GM23338 (cell line): ENCODE measurements around the gene MRM2. TPM values are rescaled to one million over a fixed set of nuclear protein-coding genes. Genes with fewer than 3 reads are reported as not detected.

Experiments used
- ATAC-seq: fragments of 200-7000 bp; cut with Tn5 transposase; 3 replicates; pipeline ENCODE4 v1.9.1; 2020
- DNase-seq: peaks from one replicate; pipeline ENCODE4 v3.0.0-alpha.2; 2015; ENCODE audit warnings: low spot score
- H2AFZ ChIP-seq: fragments of 200-600 bp; sonication (generic); 2 replicates; pipeline ENCODE4 v1.8.0; 2016; ENCODE audit warnings: antibody characterized with exemption, mild to moderate bottlenecking, moderate library complexity
- H3F3A ChIP-seq: fragments of 200-600 bp; sonication (generic); replicated peaks from 2 replicates; pipeline ENCODE4 v1.8.0; 2017; ENCODE audit warnings: antibody characterized with exemption, mixed run types, low read depth
- H3K27ac ChIP-seq: fragments of 200-600 bp; sonication (generic); 2 replicates; pipeline ENCODE4 v1.6.1; 2016; ENCODE audit warnings: low read depth
- H3K27me3 ChIP-seq: fragments of 200-600 bp; sonication (generic); 2 replicates; pipeline ENCODE4 v1.8.0; 2016; ENCODE audit warnings: mild to moderate bottlenecking, mixed run types, moderate library complexity; ENCODE audit not compliant: insufficient read depth
- H3K36me3 ChIP-seq: fragments of 200-600 bp; sonication (generic); 2 replicates; pipeline ENCODE4 v1.8.0; 2016; ENCODE audit warnings: mild to moderate bottlenecking; ENCODE audit not compliant: insufficient read depth
- H3K4me1 ChIP-seq: fragments of 200-600 bp; sonication (generic); 2 replicates; pipeline ENCODE4 v1.8.0; 2016; ENCODE audit warnings: mild to moderate bottlenecking, moderate library complexity; ENCODE audit not compliant: insufficient read depth
- H3K4me2 ChIP-seq: fragments of 200-600 bp; sonication (generic); 2 replicates; pipeline ENCODE4 v1.7.1; 2017; ENCODE audit warnings: mixed run types
- H3K4me3 ChIP-seq: fragments of 200-600 bp; sonication (generic); 2 replicates; pipeline ENCODE4 v1.6.1; 2016; ENCODE audit warnings: mixed run types
- H3K79me2 ChIP-seq: fragments of 200-600 bp; sonication (generic); replicated peaks from 2 replicates; pipeline ENCODE4 v1.8.0; 2017; ENCODE audit warnings: mild to moderate bottlenecking; ENCODE audit not compliant: insufficient read depth
- H3K9me2 ChIP-seq: fragments of 200-600 bp; sonication (generic); 2 replicates; pipeline ENCODE4 v1.8.0; 2017; ENCODE audit not compliant: insufficient read depth
- H4K20me1 ChIP-seq: fragments of 200-600 bp; sonication (generic); replicated peaks from 2 replicates; pipeline ENCODE4 v1.8.0; 2017; ENCODE audit warnings: mild to moderate bottlenecking; ENCODE audit not compliant: insufficient read depth
- H3K27ac Mint-ChIP-seq: 2 replicates; pipeline ENCODE4 v1.8.0; 2020; ENCODE audit warnings: inconsistent platforms, mild to moderate bottlenecking, moderate library complexity, mixed read lengths
- H3K27me3 Mint-ChIP-seq: 3 replicates; pipeline ENCODE4 v1.8.0; 2022; ENCODE audit warnings: low read depth, mild to moderate bottlenecking, moderate library complexity, mixed read lengths, inconsistent platforms; ENCODE audit not compliant: insufficient read depth, poor library complexity
- H3K36me3 Mint-ChIP-seq: 3 replicates; pipeline ENCODE4 v1.8.0; 2021; ENCODE audit warnings: low read depth, mild to moderate bottlenecking, inconsistent platforms, moderate library complexity, mixed read lengths
- H3K4me1 Mint-ChIP-seq: 3 replicates; pipeline ENCODE4 v1.8.0; 2020; ENCODE audit warnings: mild to moderate bottlenecking, inconsistent platforms, mixed read lengths
- H3K4me3 Mint-ChIP-seq: 3 replicates; pipeline ENCODE4 v1.8.0; 2021; ENCODE audit warnings: moderate library complexity, mild to moderate bottlenecking, inconsistent platforms, mixed read lengths
- H3K9me3 Mint-ChIP-seq: 3 replicates; pipeline ENCODE4 v1.8.0; 2020; ENCODE audit warnings: moderate library complexity, mild to moderate bottlenecking, inconsistent platforms, mixed read lengths
- CREB1 ChIP-seq: fragments of 250-450 bp; sonication (Bioruptor Pico); IDR thresholded peaks from 2 replicates; pipeline ENCODE4 v1.5.0; 2020; ENCODE audit warnings: low read depth, mild to moderate bottlenecking, moderate library complexity
- EZH2 ChIP-seq: fragments of 200-600 bp; sonication (generic); IDR thresholded peaks from one replicate; pipeline ENCODE4 v1.8.0; 2017; ENCODE audit warnings: antibody characterized with exemption, mild to moderate bottlenecking, low read depth; ENCODE audit not compliant: unreplicated experiment
- EZH2phosphoT487 ChIP-seq: fragments of 200-600 bp; sonication (generic); IDR thresholded peaks from one replicate; pipeline ENCODE4 v1.8.1; 2018; ENCODE audit warnings: antibody characterized with exemption; ENCODE audit not compliant: unreplicated experiment
- JUNB ChIP-seq: IDR thresholded peaks from one replicate; pipeline ENCODE4 v1.6.1; 2016; ENCODE audit warnings: antibody characterized with exemption; ENCODE audit not compliant: unreplicated experiment
- NANOG ChIP-seq: IDR thresholded peaks from 2 replicates; pipeline ENCODE4 v1.6.1; 2016; ENCODE audit warnings: antibody characterized with exemption, borderline replicate concordance
- POLR2AphosphoS5 ChIP-seq: IDR thresholded peaks from 2 replicates; pipeline ENCODE4 v1.6.1; 2016; ENCODE audit warnings: antibody characterized with exemption, low read depth
- STAT1 ChIP-seq: IDR thresholded peaks from one replicate; pipeline ENCODE4 v1.6.1; 2016; ENCODE audit warnings: antibody characterized with exemption; ENCODE audit not compliant: unreplicated experiment
- ZNF114 ChIP-seq: fragments of 250-450 bp; sonication (Bioruptor Pico); IDR thresholded peaks from 2 replicates; pipeline ENCODE4 v1.5.0; 2020; ENCODE audit warnings: mild to moderate bottlenecking, moderate library complexity
- ZNF331 ChIP-seq: fragments of 250-450 bp; sonication (Bioruptor Pico); IDR thresholded peaks from 2 replicates; pipeline ENCODE4 v1.5.0; 2020; ENCODE audit warnings: low read depth, mild to moderate bottlenecking, moderate library complexity
- polyA plus RNA-seq: library from polyadenylated mRNA; unstranded; fragments of >200 nt; fragmentation: Nextera tagmentation; extraction: Ambion mirVana; gene quantifications from 2 replicates; pipeline ENCODE4 v1.2.1, GENCODE V29; 2016
- total RNA-seq: library from RNA; depleted of rRNA; stranded (reverse); fragments of >200 nt; shearing (Covaris generic); gene quantifications from 2 replicates; pipeline ENCODE4 v1.2.3, GENCODE V29; 2014
- TF ChIP-seq, protein P1 (sequence below): IDR thresholded peaks from one replicate; pipeline ENCODE4 v1.6.1; 2018; ENCODE audit warnings: antibody characterized with exemption; ENCODE audit not compliant: unreplicated experiment
- TF ChIP-seq, protein P2 (sequence below): fragments of 250-450 bp; sonication (Bioruptor Pico); IDR thresholded peaks from 2 replicates; pipeline ENCODE4 v1.5.0; 2020; ENCODE audit warnings: mild to moderate bottlenecking, moderate library complexity
- TF ChIP-seq, protein P3 (sequence below): IDR thresholded peaks from 2 replicates; pipeline ENCODE4 v1.6.1; 2016; ENCODE audit warnings: antibody characterized with exemption
- TF ChIP-seq, protein P4 (sequence below), 2 experiments: fragments of 200-600 bp in 1 of 2; sonication (generic) in 1 of 2; conservative IDR thresholded peaks; 2 replicates each; pipeline versions ENCODE4 v1.5.1 to v1.6.1; 2016 to 2017; ENCODE audit warnings: antibody characterized with exemption in 2 of 2, low read depth in 2 of 2, mild to moderate bottlenecking in 2 of 2, moderate library complexity in 1 of 2

MRM2 gene
- total and polyA plus RNA-seq, 2 experiments from 2014 or later = 30.0 to 37.8 TPM

DNA sequence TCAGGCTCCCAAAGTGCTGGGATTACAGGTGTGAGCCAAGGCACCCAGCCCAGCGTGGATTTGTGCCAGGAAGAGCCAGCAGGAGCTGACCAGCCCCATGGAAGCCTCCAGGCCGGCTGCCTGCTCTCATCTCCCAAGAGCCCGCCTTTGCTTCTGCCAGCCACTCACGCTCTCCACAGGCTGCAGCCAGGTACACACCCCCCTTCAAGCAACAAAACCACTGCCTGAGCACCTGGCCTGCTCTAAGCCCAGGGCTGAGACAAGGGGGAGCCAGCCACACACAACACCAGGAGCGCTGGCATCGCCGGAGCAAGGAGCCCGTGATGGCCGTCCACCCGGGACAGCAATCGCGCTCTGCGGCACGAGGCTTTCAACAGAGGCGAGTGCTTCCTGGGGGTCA lies 43.8 kb downstream of the MRM2 start:
- no peak for DNase-seq
- Mint-ChIP-seq H3K4me3 (no peak overlapping the region), H3K27ac (no peak overlapping the region), H3K9me3 (peaks cover 8% of the 10 kb centered on the region; the same call in 2 of the 3 replicates), H3K27me3 (peaks cover 9% of the 10 kb centered on the region), H3K4me1 (no peaks in the 10 kb centered on the region), H3K36me3 (peaks cover 53% of the 10 kb centered on the region)
- Histone ChIP-seq H3F3A (no peaks in the 10 kb centered on the region), H3K36me3 (peaks cover 11% of the 10 kb centered on the region), H3K4me3 (no peak overlapping the region), H3K4me1 (no peaks in the 10 kb centered on the region), H3K27ac (no peak overlapping the region), H3K27me3 (no peaks in the 10 kb centered on the region), H3K79me2 (peaks cover 14% of the 10 kb centered on the region; the same call in 1 of the 2 replicates), H3K9me2 (no peaks in the 10 kb centered on the region), H3K4me2 (no peak overlapping the region), H4K20me1 (0 out of 2 replicates have a peak, but pooled peaks cover 6% of the 10 kb centered on the region), H2AFZ (no peak overlapping the region)
- no peak for TF ChIP-seq ZNF114 (CRISPR knock-in tag)
- no peak for TF ChIP-seq EZH2
- TF ChIP-seq NANOG = no peak
- TF ChIP-seq, protein P1, sequence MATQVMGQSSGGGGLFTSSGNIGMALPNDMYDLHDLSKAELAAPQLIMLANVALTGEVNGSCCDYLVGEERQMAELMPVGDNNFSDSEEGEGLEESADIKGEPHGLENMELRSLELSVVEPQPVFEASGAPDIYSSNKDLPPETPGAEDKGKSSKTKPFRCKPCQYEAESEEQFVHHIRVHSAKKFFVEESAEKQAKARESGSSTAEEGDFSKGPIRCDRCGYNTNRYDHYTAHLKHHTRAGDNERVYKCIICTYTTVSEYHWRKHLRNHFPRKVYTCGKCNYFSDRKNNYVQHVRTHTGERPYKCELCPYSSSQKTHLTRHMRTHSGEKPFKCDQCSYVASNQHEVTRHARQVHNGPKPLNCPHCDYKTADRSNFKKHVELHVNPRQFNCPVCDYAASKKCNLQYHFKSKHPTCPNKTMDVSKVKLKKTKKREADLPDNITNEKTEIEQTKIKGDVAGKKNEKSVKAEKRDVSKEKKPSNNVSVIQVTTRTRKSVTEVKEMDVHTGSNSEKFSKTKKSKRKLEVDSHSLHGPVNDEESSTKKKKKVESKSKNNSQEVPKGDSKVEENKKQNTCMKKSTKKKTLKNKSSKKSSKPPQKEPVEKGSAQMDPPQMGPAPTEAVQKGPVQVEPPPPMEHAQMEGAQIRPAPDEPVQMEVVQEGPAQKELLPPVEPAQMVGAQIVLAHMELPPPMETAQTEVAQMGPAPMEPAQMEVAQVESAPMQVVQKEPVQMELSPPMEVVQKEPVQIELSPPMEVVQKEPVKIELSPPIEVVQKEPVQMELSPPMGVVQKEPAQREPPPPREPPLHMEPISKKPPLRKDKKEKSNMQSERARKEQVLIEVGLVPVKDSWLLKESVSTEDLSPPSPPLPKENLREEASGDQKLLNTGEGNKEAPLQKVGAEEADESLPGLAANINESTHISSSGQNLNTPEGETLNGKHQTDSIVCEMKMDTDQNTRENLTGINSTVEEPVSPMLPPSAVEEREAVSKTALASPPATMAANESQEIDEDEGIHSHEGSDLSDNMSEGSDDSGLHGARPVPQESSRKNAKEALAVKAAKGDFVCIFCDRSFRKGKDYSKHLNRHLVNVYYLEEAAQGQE = no peak
- no peak for TF ChIP-seq CREB1 (CRISPR knock-in tag)
- TF ChIP-seq ZNF331 (CRISPR knock-in tag) = no peak
- TF ChIP-seq, protein P2, sequence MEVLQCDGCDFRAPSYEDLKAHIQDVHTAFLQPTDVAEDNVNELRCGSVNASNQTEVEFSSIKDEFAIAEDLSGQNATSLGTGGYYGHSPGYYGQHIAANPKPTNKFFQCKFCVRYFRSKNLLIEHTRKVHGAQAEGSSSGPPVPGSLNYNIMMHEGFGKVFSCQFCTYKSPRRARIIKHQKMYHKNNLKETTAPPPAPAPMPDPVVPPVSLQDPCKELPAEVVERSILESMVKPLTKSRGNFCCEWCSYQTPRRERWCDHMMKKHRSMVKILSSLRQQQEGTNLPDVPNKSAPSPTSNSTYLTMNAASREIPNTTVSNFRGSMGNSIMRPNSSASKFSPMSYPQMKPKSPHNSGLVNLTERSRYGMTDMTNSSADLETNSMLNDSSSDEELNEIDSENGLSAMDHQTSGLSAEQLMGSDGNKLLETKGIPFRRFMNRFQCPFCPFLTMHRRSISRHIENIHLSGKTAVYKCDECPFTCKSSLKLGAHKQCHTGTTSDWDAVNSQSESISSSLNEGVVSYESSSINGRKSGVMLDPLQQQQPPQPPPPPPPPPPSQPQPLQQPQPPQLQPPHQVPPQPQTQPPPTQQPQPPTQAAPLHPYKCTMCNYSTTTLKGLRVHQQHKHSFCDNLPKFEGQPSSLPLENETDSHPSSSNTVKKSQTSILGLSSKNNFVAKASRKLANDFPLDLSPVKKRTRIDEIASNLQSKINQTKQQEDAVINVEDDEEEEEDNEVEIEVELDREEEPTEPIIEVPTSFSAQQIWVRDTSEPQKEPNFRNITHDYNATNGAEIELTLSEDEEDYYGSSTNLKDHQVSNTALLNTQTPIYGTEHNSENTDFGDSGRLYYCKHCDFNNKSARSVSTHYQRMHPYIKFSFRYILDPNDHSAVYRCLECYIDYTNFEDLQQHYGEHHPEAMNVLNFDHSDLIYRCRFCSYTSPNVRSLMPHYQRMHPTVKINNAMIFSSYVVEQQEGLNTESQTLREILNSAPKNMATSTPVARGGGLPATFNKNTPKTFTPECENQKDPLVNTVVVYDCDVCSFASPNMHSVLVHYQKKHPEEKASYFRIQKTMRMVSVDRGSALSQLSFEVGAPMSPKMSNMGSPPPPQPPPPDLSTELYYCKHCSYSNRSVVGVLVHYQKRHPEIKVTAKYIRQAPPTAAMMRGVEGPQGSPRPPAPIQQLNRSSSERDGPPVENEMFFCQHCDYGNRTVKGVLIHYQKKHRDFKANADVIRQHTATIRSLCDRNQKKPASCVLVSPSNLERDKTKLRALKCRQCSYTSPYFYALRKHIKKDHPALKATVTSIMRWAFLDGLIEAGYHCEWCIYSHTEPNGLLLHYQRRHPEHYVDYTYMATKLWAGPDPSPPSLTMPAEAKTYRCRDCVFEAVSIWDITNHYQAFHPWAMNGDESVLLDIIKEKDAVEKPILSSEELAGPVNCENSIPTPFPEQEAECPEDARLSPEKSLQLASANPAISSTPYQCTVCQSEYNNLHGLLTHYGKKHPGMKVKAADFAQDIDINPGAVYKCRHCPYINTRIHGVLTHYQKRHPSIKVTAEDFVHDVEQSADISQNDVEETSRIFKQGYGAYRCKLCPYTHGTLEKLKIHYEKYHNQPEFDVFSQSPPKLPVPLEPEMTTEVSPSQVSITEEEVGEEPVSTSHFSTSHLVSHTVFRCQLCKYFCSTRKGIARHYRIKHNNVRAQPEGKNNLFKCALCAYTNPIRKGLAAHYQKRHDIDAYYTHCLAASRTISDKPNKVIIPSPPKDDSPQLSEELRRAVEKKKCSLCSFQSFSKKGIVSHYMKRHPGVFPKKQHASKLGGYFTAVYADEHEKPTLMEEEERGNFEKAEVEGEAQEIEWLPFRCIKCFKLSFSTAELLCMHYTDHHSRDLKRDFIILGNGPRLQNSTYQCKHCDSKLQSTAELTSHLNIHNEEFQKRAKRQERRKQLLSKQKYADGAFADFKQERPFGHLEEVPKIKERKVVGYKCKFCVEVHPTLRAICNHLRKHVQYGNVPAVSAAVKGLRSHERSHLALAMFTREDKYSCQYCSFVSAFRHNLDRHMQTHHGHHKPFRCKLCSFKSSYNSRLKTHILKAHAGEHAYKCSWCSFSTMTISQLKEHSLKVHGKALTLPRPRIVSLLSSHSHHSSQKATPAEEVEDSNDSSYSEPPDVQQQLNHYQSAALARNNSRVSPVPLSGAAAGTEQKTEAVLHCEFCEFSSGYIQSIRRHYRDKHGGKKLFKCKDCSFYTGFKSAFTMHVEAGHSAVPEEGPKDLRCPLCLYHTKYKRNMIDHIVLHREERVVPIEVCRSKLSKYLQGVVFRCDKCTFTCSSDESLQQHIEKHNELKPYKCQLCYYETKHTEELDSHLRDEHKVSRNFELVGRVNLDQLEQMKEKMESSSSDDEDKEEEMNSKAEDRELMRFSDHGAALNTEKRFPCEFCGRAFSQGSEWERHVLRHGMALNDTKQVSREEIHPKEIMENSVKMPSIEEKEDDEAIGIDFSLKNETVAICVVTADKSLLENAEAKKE (CRISPR knock-in tag) = no peak
- TF ChIP-seq JUNB = no peak
- no peak for TF ChIP-seq POLR2AphosphoS5
- TF ChIP-seq, protein P3, sequence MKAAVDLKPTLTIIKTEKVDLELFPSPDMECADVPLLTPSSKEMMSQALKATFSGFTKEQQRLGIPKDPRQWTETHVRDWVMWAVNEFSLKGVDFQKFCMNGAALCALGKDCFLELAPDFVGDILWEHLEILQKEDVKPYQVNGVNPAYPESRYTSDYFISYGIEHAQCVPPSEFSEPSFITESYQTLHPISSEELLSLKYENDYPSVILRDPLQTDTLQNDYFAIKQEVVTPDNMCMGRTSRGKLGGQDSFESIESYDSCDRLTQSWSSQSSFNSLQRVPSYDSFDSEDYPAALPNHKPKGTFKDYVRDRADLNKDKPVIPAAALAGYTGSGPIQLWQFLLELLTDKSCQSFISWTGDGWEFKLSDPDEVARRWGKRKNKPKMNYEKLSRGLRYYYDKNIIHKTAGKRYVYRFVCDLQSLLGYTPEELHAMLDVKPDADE = no peak
- TF ChIP-seq STAT1 = no peak
- TF ChIP-seq, protein P4, sequence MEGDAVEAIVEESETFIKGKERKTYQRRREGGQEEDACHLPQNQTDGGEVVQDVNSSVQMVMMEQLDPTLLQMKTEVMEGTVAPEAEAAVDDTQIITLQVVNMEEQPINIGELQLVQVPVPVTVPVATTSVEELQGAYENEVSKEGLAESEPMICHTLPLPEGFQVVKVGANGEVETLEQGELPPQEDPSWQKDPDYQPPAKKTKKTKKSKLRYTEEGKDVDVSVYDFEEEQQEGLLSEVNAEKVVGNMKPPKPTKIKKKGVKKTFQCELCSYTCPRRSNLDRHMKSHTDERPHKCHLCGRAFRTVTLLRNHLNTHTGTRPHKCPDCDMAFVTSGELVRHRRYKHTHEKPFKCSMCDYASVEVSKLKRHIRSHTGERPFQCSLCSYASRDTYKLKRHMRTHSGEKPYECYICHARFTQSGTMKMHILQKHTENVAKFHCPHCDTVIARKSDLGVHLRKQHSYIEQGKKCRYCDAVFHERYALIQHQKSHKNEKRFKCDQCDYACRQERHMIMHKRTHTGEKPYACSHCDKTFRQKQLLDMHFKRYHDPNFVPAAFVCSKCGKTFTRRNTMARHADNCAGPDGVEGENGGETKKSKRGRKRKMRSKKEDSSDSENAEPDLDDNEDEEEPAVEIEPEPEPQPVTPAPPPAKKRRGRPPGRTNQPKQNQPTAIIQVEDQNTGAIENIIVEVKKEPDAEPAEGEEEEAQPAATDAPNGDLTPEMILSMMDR (conservative IDR thresholded peaks at IDR 0.05; ENCODE audit: low read depth in 2 of 2) = no peak
- TF ChIP-seq EZH2phosphoT487 = no peak
- peak; percentile 18; the same call in 1 of the 3 replicates for ATAC-seq
